ENCODE measurements around the gene ZNF683. TPM values are rescaled to one million over a fixed set of nuclear protein-coding genes. Genes with fewer than 3 reads are reported as not detected.
A peak's percentile ranks its signal among the peaks of the same experiment; 100 is the strongest.

The ZNF683 gene
- total RNA-seq, 1 experiment from 2014 or later = not detected

DNA sequence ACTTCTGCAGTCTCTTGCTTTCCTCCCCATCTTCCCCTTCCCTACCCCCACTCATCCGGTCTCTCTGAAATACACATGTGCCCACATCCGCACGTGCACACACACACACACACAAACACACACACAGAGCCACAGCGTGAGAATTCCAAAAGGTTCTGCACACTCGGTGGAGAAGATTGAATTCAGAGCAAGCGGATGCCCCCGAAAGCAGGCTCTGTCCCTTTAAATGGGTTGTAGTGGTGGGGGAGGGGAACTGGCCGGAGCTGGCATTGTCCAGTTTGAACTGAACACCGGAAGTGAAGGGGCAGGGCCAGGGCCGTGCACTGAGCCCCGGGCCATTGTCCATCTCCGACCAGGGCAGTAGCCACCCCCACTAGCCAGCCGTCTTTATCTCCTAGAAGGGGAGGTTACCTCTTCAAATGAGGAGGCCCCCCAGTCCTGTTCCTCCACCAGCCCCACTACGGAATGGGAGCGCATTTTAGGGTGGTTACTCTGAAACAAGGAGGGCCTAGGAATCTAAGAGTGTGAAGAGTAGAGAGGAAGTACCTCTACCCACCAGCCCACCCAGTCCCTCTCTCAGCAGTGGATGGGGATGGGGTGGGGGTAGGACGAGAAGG lies 36.7 kb upstream of the ZNF683 start:
- no peaks in the 10 kb centered on the region for H3K79me2 ChIP-seq (ENCODE audit: low read length)
- no peaks in the 10 kb centered on the region for H4K20me1 ChIP-seq (ENCODE audit: low read length)
- H3K9me2 ChIP-seq (replicated peaks; ENCODE audit: low read length) = no peaks in the 10 kb centered on the region
- intact Hi-C loops (cut with micrococcal nuclease) = no loop called here
- H3K27ac ChIP-seq (ENCODE audit: low read length) = no peak overlapping the region
- TF ChIP-seq EZH2phosphoT487 (IDR thresholded peaks at IDR 0.05; ENCODE audit: borderline replicate concordance, low read length) = no peak
- TF ChIP-seq, protein P1, sequence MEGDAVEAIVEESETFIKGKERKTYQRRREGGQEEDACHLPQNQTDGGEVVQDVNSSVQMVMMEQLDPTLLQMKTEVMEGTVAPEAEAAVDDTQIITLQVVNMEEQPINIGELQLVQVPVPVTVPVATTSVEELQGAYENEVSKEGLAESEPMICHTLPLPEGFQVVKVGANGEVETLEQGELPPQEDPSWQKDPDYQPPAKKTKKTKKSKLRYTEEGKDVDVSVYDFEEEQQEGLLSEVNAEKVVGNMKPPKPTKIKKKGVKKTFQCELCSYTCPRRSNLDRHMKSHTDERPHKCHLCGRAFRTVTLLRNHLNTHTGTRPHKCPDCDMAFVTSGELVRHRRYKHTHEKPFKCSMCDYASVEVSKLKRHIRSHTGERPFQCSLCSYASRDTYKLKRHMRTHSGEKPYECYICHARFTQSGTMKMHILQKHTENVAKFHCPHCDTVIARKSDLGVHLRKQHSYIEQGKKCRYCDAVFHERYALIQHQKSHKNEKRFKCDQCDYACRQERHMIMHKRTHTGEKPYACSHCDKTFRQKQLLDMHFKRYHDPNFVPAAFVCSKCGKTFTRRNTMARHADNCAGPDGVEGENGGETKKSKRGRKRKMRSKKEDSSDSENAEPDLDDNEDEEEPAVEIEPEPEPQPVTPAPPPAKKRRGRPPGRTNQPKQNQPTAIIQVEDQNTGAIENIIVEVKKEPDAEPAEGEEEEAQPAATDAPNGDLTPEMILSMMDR (conservative IDR thresholded peaks at IDR 0.05; ENCODE audit: low read depth, low read length) = no peak
- TF ChIP-seq EZH2 (IDR thresholded peaks at IDR 0.05; ENCODE audit: low read length, unreplicated experiment) = no peak
- ChIA-PET CTCF (no interaction called here), POLR2A (ENCODE audit: unreplicated experiment) (no interaction called here)
- BruUV-seq (replicated peaks) = no TSS peak
- DNase-seq (no peak), ATAC-seq (no peak)
- no peak overlapping the region for H3K4me2 ChIP-seq (ENCODE audit: low read length)
- H3K36me3 ChIP-seq (ENCODE audit: low read depth, low read length) = no peaks in the 10 kb centered on the region
- no peak overlapping the region for H3K9ac ChIP-seq (ENCODE audit: low read length)
- H3K9me3 ChIP-seq (ENCODE audit: low read length) = no peaks in the 10 kb centered on the region
- H3K4me1 ChIP-seq (ENCODE audit: insufficient read depth, low read length) = peaks cover 22% of the 10 kb centered on the region
- peaks cover 29% of the 10 kb centered on the region for H3K27me3 ChIP-seq (ENCODE audit: low read length)
- H2AFZ ChIP-seq (ENCODE audit: low read length) = no peak overlapping the region
- H3K4me3 ChIP-seq (ENCODE audit: low read length) = no peak overlapping the region
- H3F3A ChIP-seq (ENCODE audit: low read length, unreplicated experiment) = no peaks in the 10 kb centered on the region

DNA sequence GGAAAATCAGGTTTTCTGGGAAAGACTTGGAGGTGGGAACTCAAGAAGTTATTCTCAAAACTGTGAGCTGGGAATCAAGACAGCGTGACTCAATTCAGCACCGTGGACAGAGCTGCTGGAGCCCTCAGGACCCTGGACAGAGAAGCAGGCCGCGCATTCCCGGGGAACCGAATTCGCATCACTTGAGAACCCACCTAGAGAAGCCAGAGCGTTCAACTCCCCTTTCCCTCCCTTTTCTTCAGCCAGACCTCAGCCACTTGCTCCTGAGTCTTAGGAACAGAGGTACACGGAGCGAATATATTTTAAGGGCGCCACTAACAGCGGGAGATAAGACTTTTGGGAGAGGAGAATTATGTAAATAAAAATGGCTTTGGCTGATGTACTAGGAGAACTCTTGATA lies 36.1 kb upstream of the ZNF683 start:
- BruUV-seq (replicated peaks) = no TSS peak
- H3K9me3 ChIP-seq (ENCODE audit: low read length) = no peaks in the 10 kb centered on the region

More for the DNA sequence above, 36.1 kb upstream of the ZNF683 start:
- ChIA-PET POLR2A (ENCODE audit: unreplicated experiment) (interaction anchor here (0.5 kb wide), 1 partner anchor 9 kb away, joined by 4 read pairs; no protein-coding TSS in a partner anchor), CTCF (no interaction called here)
- no peak overlapping the region for H2AFZ ChIP-seq (ENCODE audit: low read length)
- peaks cover 29% of the 10 kb centered on the region for H3K4me1 ChIP-seq (ENCODE audit: insufficient read depth, low read length)
- peak; percentile 48 for ATAC-seq
- peak; percentile 87 for DNase-seq
- H3F3A ChIP-seq (ENCODE audit: low read length, unreplicated experiment) = no peaks in the 10 kb centered on the region
- H4K20me1 ChIP-seq (ENCODE audit: low read length) = no peaks in the 10 kb centered on the region
- H3K27me3 ChIP-seq (ENCODE audit: low read length) = peaks cover 24% of the 10 kb centered on the region
- H3K36me3 ChIP-seq (ENCODE audit: low read depth, low read length) = no peaks in the 10 kb centered on the region
- H3K27ac ChIP-seq (ENCODE audit: low read length) = no peak overlapping the region
- no peak overlapping the region for H3K4me2 ChIP-seq (ENCODE audit: low read length)
- TF ChIP-seq, protein P1 (conservative IDR thresholded peaks at IDR 0.05; ENCODE audit: low read depth, low read length) = no peak
- TF ChIP-seq EZH2phosphoT487 (IDR thresholded peaks at IDR 0.05; ENCODE audit: borderline replicate concordance, low read length) = no peak
- TF ChIP-seq EZH2 (IDR thresholded peaks at IDR 0.05; ENCODE audit: low read length, unreplicated experiment) = no peak
- H3K9ac ChIP-seq (ENCODE audit: low read length) = no peak overlapping the region
- no peak overlapping the region for H3K4me3 ChIP-seq (ENCODE audit: low read length)
- no peaks in the 10 kb centered on the region for H3K9me2 ChIP-seq (replicated peaks; ENCODE audit: low read length)
- intact Hi-C loops (cut with micrococcal nuclease) = no loop called here
- no peaks in the 10 kb centered on the region for H3K79me2 ChIP-seq (ENCODE audit: low read length)

Measured in PC-3 (cell line).